Gastroesophageal sphincter (tissue), 3 donors: Measurements from ENCODE around the gene ACACB.

Experiments used
- EP300 ChIP-seq: sonication (generic); formaldehyde crosslinking; IDR thresholded peaks from one replicate; pipeline ENCODE4 v1.6.1; 2017; ENCODE audit warnings: antibody characterized with exemption, mild to moderate bottlenecking
- POLR2A ChIP-seq, 2 donors: fragments of 450-650 bp; IDR thresholded peaks; one replicate each; pipeline ENCODE4 v1.6.1; 2017; ENCODE audit warnings: antibody characterized with exemption in 2 of 2, mild to moderate bottlenecking in 2 of 2, moderate library complexity in 1 of 2
- TF ChIP-seq, protein P1 (sequence below), 4 experiments: fragments of 200-600 bp in 2 of 4; fragments of 450-650 bp in 2 of 4; sonication (generic) in 1 of 4; IDR thresholded peaks; one replicate each; pipeline ENCODE4 v1.5.1; 2017 to 2019; ENCODE audit warnings: antibody characterized with exemption in 4 of 4, mild to moderate bottlenecking in 2 of 4, moderate library complexity in 2 of 4

DNA sequence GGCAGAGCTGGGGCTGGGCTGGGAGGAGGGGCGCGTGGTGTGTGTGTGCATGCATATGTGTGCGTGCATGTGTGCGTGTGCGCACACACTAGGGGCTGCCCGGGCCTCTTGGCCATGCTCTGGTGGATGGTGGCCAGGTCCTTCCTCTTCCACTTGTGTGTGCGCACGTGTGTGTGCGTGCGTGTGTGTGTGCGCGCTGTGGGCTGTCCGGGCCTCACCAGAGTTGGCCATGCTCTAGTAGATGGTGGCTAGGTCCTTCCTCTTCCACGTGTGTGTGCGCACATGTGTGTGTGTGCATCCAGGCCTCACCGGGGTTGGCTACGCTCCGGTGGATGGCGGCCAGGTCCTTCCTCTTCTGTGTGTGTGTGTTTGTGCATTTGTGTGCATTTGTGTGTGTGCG is 168.0 kb downstream of the ACACB start:
- TF ChIP-seq, protein P1, sequence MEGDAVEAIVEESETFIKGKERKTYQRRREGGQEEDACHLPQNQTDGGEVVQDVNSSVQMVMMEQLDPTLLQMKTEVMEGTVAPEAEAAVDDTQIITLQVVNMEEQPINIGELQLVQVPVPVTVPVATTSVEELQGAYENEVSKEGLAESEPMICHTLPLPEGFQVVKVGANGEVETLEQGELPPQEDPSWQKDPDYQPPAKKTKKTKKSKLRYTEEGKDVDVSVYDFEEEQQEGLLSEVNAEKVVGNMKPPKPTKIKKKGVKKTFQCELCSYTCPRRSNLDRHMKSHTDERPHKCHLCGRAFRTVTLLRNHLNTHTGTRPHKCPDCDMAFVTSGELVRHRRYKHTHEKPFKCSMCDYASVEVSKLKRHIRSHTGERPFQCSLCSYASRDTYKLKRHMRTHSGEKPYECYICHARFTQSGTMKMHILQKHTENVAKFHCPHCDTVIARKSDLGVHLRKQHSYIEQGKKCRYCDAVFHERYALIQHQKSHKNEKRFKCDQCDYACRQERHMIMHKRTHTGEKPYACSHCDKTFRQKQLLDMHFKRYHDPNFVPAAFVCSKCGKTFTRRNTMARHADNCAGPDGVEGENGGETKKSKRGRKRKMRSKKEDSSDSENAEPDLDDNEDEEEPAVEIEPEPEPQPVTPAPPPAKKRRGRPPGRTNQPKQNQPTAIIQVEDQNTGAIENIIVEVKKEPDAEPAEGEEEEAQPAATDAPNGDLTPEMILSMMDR (IDR thresholded peaks at IDR 0.05) = no peak
- no peak for TF ChIP-seq EP300
- TF ChIP-seq POLR2A (IDR thresholded peaks at IDR 0.05) = no peak
